HG03095 (cell line): ENCODE measurements around the gene ADGRE3.
"Not testable (repeated sequence)": the region's sequence is repeated elsewhere in the genome, so short reads cannot be mapped to it uniquely, and the experiment has no call there.

Experiments
- ATAC-seq: cut with Tn5 transposase; IDR thresholded peaks from one replicate; pipeline ENCODE4 v1.9.1; 2021; ENCODE audit warnings: moderate library complexity; ENCODE audit not compliant: unreplicated experiment

Gene ADGRE3

DNA sequence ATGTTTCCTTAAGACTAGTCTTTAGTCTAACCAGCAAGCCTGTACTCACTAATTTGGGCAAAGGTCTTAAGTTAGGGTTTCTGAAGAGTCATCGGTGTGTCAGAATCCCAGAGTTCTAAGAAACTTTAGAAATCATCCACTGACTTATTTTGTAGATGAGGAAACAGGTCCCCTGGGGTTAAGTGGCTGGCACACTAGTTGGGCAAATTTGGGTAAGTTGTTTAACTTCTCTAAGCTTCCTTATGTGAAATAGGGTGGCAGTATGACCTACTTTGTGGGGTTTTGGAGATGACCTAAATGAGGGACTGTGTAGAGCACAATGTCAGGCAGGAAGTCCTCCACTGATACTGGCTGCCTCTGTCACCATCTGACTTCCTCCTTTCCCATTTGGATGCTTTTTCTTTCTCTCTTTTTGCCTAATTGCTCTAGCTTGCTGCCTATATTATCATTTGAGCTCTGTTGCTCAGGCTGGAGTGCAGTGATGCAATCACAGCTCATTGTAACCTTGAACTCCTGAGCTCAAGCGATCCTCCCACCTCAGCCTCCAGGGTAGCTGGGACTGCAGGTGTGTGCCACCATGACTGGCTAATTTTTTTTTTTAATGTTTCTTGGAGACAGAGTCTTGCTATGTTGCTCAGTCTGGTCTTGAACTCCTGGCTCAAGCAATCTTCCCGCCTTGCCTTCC lies 2.3 kb downstream of the ADGRE3 start:
- ATAC-seq, result no peak

- ATAC-seq, result no peak
Measured at GRCh38 chr19:14670408-14670807, 4.2 kb downstream of the ADGRE3 start.

DNA sequence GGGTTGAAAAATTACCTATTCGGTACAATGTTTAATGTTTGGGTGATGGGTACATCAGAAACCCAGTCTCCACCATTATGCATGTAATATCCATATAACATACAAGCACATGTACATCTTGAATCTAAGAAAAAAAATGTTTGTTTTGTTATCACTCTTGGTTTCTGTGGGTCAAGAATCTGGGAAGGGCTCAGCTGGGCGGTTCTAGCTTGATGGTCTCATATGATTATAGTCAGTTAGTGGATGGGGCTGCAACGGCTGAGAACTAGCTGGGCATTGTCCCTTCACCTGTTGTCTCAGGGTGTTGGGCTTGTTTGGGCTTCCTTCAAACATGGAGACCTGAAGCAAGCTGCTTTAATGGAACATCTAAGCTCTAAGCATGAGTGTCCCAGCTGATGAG lies 4.7 kb downstream of the ADGRE3 start:
- ATAC-seq, result no peak

DNA sequence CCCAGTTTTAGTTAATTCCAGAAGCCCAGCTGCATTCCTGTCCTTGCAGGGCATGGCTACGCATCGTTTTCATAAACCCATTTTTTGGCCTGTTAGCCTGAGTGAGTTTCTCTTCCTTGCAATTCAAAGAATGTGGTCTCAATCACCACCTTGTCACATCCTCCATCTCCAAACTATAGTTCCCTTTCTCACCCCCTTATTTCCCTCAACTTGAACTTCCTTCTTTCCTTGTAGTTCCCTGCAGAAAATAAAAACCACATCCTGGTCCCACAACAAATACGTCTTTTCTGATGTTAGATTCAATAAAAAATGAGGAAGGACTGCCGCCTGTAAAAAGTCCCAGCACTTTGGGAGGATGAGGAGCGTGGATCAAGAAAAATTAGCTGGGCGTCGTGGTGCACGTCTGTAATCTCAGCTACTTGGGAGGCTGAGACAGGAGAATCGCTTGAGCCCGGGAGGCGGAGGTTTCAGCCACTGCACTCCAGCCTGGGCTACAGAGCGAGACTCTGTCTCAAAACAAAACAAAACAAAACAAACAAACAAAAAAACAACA lies 13.2 kb downstream of the ADGRE3 start:
- no peak for ATAC-seq

DNA sequence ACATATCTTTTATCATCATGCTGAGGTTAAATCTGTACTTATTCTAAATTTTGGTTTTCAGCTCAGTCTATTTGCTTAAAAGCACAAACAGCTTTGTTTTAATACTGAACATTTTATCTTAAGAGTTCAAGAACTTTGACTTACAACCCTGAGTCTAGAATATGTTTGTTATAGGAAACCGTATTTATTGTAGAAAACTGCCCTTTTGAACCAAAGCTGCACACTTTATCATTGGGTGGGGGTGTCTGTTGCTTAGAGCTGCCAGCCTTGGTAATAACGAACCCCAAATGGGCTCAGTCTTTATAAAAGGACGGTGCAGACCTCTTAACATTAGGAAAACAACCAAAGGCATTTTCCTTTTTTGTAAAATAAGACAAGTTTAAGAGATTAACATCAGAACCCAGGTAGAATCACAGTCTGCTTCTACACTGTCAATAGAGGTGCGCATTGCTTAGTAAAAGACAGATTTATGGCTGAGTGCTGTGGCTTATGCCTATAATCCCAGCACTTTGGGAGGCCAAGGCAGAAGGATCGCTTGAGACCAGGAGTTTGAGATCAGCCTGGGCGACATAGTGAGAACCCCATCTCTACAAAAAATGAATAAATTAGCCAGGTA lies 14.7 kb downstream of the ADGRE3 start:
- ATAC-seq, result no peak

DNA sequence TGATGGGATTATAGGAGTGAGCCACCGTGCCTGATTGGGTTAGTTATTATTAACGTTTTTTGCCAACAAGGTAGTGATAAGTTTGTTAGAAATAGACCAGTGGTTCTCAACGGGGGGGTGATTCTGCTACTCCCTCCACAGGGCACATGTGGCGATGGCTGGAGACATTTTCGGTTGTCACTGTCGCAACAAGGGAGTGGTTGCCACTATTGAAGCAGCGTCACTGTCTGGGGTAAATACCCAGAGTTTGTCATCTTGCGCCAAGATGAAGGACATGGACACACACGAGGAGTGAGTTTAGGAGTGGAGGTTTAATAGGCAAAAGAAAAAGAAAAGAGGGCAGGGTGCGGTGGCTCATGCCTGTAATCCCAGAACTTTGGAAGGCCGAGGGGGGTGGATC lies 18.9 kb downstream of the ADGRE3 start:
- no peak for ATAC-seq

GRCh38 chr19:14654786-14655560 lies 19.7 kb downstream of the ADGRE3 start:
- ATAC-seq, result no peak

DNA sequence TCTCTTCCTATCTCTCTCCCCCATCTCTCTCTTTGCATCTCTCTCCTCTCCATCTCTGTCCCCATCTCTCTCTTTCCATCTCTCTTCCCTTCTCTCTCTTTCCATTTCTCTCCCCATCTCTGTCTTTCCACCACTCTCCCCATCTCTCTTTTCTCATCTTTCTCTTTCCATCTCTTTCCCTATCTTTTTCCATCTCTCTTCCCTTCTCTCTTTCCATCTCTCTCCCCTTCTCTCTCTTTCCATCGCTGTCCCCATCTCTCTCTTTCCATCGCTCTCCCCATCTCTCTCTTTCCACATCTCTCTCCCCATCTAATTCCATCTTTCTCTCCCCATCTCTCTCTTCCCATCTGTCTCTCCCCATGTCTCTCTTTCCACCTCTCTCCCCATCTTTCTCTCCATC lies 24.5 kb downstream of the ADGRE3 start:
- no peak for ATAC-seq

GRCh38 chr19:14649020-14649419 lies 25.6 kb downstream of the ADGRE3 start:
- ATAC-seq, result no peak

DNA sequence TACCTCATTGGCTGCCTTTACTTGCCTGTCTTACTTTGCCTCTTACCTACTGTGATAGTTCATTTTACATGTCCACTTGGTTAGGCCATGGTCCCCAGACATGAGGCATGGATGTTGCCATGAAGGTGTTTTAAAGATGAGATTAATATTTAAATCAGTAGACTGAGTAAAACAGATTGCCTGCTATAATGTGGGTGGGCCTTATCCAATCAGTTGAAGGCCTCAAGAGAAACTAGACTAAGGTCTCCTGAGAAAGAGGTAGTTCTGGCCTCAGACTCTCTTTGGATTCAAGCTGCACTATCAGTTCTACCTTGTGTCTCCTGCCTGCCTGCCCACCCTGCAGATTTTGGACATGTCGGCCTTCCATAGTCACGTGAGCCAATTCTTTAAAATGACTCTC lies 26.1 kb downstream of the ADGRE3 start:
- no peak for ATAC-seq

DNA sequence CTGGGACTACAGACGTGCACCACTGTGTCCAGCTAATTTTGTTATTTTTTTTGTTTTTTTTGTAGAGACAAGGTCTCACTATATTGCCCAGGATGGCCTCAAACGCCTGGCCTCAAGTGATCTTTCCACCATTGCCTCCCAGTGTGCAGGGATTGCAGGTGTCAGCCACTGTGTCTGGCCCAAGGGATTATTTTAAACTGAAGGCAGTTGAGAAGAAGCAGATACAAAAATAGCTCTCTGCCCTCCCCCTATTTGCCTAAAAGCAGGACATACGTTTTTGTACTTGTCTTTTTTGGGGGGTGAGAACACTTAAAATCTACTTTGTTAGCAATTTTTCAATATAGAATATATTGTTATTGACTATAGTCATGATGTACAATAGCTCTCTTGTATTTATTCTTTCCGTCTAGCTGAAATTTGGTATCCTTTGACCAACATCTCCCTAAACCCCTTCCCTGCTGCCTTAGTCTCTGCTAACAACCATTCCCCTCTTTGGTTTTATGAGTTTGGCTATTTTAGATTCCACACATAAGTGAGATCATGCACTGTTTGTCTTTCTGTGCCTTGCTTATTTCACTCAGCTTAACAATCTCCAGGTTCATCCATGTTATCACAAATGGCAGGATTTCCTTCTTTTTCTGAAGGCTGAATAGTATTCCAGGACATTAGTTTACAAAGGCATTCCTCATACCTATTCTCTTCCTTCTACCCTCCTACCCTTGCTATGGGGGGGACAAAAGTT lies 34.9 kb downstream of the ADGRE3 start:
- ATAC-seq, result no peak

DNA sequence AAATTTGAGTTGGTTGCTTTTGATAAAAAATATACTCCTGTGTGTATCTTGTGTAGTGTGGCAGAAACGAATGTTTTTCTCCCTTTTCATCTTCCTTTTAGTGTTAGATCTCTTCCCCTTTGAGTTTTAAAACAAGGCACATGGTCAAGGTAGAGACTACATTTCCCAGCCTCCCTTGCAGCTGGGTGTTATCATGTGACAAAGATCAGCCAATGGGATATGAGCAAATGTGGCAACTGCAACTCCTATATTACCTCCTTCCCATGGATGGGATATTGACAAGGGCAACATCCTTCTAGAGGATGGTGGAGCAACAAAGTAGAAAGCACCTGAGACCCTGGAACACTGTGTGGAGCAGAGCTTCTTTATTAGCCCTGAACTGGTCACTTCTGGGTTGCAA lies 42.4 kb downstream of the ADGRE3 start:
- ATAC-seq, result no peak

DNA sequence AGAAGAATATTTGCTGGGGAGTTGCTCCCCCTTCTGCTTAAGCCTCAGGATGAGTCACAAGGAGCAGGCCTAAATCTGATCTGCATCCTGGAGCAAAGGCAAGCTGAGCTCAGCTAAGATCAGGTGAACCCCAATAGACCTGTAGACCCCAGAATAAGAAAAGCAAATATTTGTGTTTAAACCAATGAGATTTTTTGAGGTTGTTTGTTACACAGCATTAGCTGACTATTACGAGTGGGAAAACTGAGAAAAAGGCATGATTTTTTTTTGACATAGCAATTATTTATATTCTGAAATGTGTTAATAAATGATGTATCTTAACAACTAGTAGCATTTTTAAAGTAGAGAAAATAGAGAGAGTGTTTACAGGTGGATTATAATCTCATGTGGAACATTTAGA lies 45.1 kb downstream of the ADGRE3 start:
- no peak for ATAC-seq

- ATAC-seq, result not testable (repeated sequence)
Measured at GRCh38 chr19:14624491-14624890, 50.2 kb downstream of the ADGRE3 start.

DNA sequence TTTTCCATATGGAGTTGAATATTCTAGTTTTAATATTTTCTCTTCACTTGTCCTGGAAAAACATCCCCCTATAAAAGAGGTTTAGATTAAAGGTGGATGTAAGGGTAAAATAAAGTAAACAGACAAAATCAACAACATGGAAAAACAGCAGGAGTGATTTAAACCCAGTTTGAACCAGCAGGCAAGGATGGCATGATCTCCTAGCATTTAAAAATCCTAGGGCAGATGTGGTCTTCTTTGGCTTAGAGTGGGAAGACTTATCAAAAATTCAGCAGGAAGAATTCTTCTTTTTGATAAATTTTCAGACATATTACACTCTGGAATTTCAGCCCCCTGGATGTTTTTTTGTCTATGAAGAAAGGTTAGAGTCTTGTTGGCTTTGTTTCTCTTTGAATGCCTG lies 55.2 kb downstream of the ADGRE3 start:
- no peak for ATAC-seq

- no peak for ATAC-seq
Measured at GRCh38 chr19:14616407-14616806, 58.2 kb downstream of the ADGRE3 start.

GRCh38 chr19:14615623-14616022 lies 59.0 kb downstream of the ADGRE3 start:
- no peak for ATAC-seq

GRCh38 chr19:14614099-14614412 lies 60.6 kb downstream of the ADGRE3 start:
- ATAC-seq, result no peak

DNA sequence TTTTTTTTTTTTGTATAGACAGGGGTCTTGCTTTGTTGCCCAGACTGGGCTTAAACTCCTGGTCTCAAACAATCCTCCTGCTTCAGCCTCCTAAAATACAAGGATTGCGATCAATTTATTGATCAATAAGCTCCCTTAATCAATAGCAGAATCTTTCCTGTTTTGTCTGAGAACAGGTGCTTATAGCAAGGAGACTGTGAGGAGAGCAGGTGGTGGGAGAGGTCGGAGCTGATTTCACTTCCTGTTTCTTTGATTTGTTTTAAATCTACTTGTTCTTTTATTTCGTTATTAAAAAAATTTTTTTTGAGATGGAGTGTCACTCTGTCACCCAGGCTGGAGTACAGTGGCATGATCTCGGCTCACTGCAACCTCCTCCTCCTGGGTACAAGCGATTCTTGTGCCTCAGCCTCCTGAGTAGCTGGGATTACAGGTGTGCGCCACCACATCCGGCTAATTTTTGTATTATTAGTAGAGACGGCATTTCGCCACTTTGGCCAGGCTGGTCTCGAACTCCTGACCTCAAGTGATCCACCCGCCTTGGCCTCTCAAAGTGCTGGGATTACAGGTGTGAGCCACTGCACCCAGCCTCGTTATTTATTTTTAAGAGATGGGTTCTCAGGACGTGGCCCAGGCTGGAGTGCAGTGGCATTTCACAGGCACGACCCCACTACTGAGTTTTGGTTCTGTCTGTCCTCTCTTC lies 61.1 kb downstream of the ADGRE3 start:
- ATAC-seq, result not testable (repeated sequence)

GRCh38 chr19:14612657-14613056 lies 62.0 kb downstream of the ADGRE3 start:
- no peak for ATAC-seq

DNA sequence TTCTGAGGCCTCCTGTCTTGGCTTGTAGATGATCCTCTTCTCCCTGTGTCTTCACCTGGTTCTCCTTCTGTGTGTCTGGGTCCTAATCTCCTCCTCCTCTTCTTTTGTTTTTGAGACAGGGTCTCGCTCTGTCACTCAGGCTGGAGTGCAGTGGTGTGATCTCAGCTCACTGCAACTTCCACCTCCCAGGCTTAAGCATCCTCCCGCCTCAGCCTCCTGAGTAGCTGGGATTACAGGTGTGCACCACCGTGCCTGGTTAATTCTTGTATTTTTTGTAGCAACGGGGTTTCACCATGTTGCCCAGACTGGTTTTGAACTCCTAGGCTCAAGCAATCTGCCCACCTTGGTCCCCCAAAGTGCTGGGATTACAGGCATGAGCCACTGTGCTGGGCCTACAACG lies 62.4 kb downstream of the ADGRE3 start:
- ATAC-seq, result not testable (repeated sequence)
